Endodermal cell (in vitro differentiated cells): Measurements from ENCODE around the gene RASAL2. TPM values are rescaled to one million over a fixed set of nuclear protein-coding genes. Genes with fewer than 3 reads are reported as not detected.

Experiments
- DNase-seq: peaks from one replicate; pipeline ENCODE4 v3.0.0-alpha.2; 2017
- H3K27ac ChIP-seq: 2 replicates; pipeline ENCODE4 v1.5.1; 2013; ENCODE audit warnings: mild to moderate bottlenecking, low read depth, low read length, moderate library complexity
- H3K27me3 ChIP-seq: 2 replicates; pipeline ENCODE4 v1.6.1; 2013; ENCODE audit warnings: mild to moderate bottlenecking, low read length, moderate library complexity; ENCODE audit not compliant: insufficient read depth, control insufficient read depth, poor library complexity, severe bottlenecking
- H3K36me3 ChIP-seq: 2 replicates; pipeline ENCODE4 v1.7.0; 2013; ENCODE audit warnings: mild to moderate bottlenecking, low read length, moderate library complexity; ENCODE audit not compliant: control insufficient read depth, insufficient read depth
- H3K4me1 ChIP-seq: one replicate; pipeline ENCODE4 v1.7.0; 2013; ENCODE audit warnings: low read length; ENCODE audit not compliant: control insufficient read depth, insufficient read depth
- H3K4me3 ChIP-seq: 2 replicates; pipeline ENCODE4 v1.5.1; 2013; ENCODE audit warnings: mild to moderate bottlenecking, low read length, moderate library complexity
- H3K9ac ChIP-seq: 2 replicates; pipeline ENCODE4 v1.6.1; 2013; ENCODE audit warnings: mild to moderate bottlenecking, low read length, moderate library complexity; ENCODE audit not compliant: poor library complexity, severe bottlenecking; ENCODE audit errors: extremely low read depth
- H3K9me3 ChIP-seq: 2 replicates; pipeline ENCODE4 v1.6.1; 2013; ENCODE audit warnings: mild to moderate bottlenecking, low read length, moderate library complexity; ENCODE audit not compliant: control insufficient read depth
- H3K27ac Mint-ChIP-seq: 2 replicates; pipeline ENCODE4 v1.8.0; 2020; ENCODE audit warnings: mixed read lengths
- H3K27me3 Mint-ChIP-seq: 2 replicates; pipeline ENCODE4 v1.8.0; 2021; ENCODE audit warnings: mild to moderate bottlenecking, mixed read lengths; ENCODE audit not compliant: insufficient read depth
- H3K36me3 Mint-ChIP-seq: 2 replicates; pipeline ENCODE4 v1.8.0; 2020; ENCODE audit warnings: low read depth, mixed read lengths
- H3K4me1 Mint-ChIP-seq: 2 replicates; pipeline ENCODE4 v1.8.0; 2020; ENCODE audit warnings: mixed read lengths
- H3K4me3 Mint-ChIP-seq: 2 replicates; pipeline ENCODE4 v1.8.0; 2020; ENCODE audit warnings: mild to moderate bottlenecking, moderate library complexity, mixed read lengths
- H3K9me3 Mint-ChIP-seq: 2 replicates; pipeline ENCODE4 v1.8.0; 2020; ENCODE audit warnings: mild to moderate bottlenecking, mixed read lengths
- CTCF ChIP-seq: fragments of 200-600 bp; sonication (generic); conservative IDR thresholded peaks from 2 replicates; pipeline ENCODE4 v1.5.0; 2021; ENCODE audit warnings: antibody characterized with exemption, mild to moderate bottlenecking
- WGBS, 2 experiments: methylation state at CpG; one replicate each; pipeline versions ENCODE4 v1.1.5 to v1.1.7; 2013; ENCODE audit warnings: missing lambda C conversion rate in 2 of 2, mixed read lengths in 1 of 2; ENCODE audit not compliant: insufficient coverage in 1 of 2, insufficient read length in 1 of 2; 5-methylcytosine and 5-hydroxymethylcytosine counted together
- total RNA-seq, 2 donors: library from RNA; stranded (reverse); fragmentation: NEBNext Ultra II Directional in 1 of 2; extraction: Animal tissue kit (Norgen Biotek cat#: 25700) in 1 of 2; gene quantifications; 2 replicates in 1 of 2; 3 replicates in 1 of 2; pipeline ENCODE4 v1.2.1, GENCODE V29; 2021

The RASAL2 gene
- total RNA-seq, 2 donors from 2014 or later, result 21.8 to 22.1 TPM

GRCh38 chr1:178133239-178133989 is 39.5 kb downstream of the RASAL2 start:
- H3K9ac ChIP-seq, result no peak overlapping the region
- DNase-seq, result no peak
- H3K36me3 ChIP-seq, result no peaks in the 10 kb centered on the region
- 80 to 88% methylated on average over 1 to 3 of the region's 3 CpGs for WGBS, 2 experiments
- no peaks in the 10 kb centered on the region for H3K4me1 ChIP-seq
- no peaks in the 10 kb centered on the region for H3K27me3 ChIP-seq
- no peak overlapping the region for H3K27ac Mint-ChIP-seq
- no peaks in the 10 kb centered on the region for H3K9me3 ChIP-seq
- peaks cover 4% of the 10 kb centered on the region for H3K36me3 Mint-ChIP-seq
- H3K4me3 Mint-ChIP-seq, result no peak overlapping the region
- H3K4me3 ChIP-seq, result no peak overlapping the region
- no peak overlapping the region for H3K27ac ChIP-seq
- no peaks in the 10 kb centered on the region for H3K9me3 Mint-ChIP-seq
- no peaks in the 10 kb centered on the region for H3K27me3 Mint-ChIP-seq
- peaks cover 5% of the 10 kb centered on the region for H3K4me1 Mint-ChIP-seq
- no peak for TF ChIP-seq CTCF

GRCh38 chr1:178134061-178134460 is 40.2 kb downstream of the RASAL2 start:
- H3K36me3 ChIP-seq, result no peaks in the 10 kb centered on the region
- Mint-ChIP-seq H3K27ac (peak overlapping the region; percentile 14), H3K36me3 (peaks cover 4% of the 10 kb centered on the region), H3K27me3 (no peaks in the 10 kb centered on the region), H3K4me3 (no peak overlapping the region), H3K4me1 (peaks cover 5% of the 10 kb centered on the region), H3K9me3 (no peaks in the 10 kb centered on the region)
- no peak for TF ChIP-seq CTCF
- 89% methylated on average over 2 of the region's 2 CpGs; no CpG with 5 or more reads in 1 of the 2 experiments for WGBS, 2 experiments
- no peaks in the 10 kb centered on the region for H3K4me1 ChIP-seq
- no peaks in the 10 kb centered on the region for H3K9me3 ChIP-seq
- no peak for DNase-seq
- H3K27me3 ChIP-seq, result no peaks in the 10 kb centered on the region
- no peak overlapping the region for H3K4me3 ChIP-seq
- H3K9ac ChIP-seq, result no peak overlapping the region
- H3K27ac ChIP-seq, result no peak overlapping the region

- 72% methylated on average over 2 of the region's 2 CpGs; no CpG with 5 or more reads in 1 of the 2 experiments for WGBS, 2 experiments
- H3K27me3 Mint-ChIP-seq, result no peaks in the 10 kb centered on the region
- peaks cover 5% of the 10 kb centered on the region for H3K4me1 Mint-ChIP-seq
- TF ChIP-seq CTCF, result no peak
- Histone ChIP-seq H3K4me1 (no peaks in the 10 kb centered on the region), H3K36me3 (no peaks in the 10 kb centered on the region), H3K27me3 (no peaks in the 10 kb centered on the region), H3K27ac (no peak overlapping the region), H3K9ac (no peak overlapping the region), H3K4me3 (no peak overlapping the region), H3K9me3 (no peaks in the 10 kb centered on the region)
- H3K27ac Mint-ChIP-seq, result no peak overlapping the region
- no peak for DNase-seq
- no peaks in the 10 kb centered on the region for H3K9me3 Mint-ChIP-seq
- H3K4me3 Mint-ChIP-seq, result no peak overlapping the region
- H3K36me3 Mint-ChIP-seq, result peaks cover 4% of the 10 kb centered on the region
Observed at GRCh38 chr1:178137238-178137637, 43.3 kb downstream of the RASAL2 start.
